BLaER1 treated with 17β-estradiol and CSF1 and Interleukin-3, amounts not matched to agents 10 nM and 100 nM (cell line): Measurements from ENCODE around the gene FAM186B.

Experiments
- H3K27ac ChIP-seq, 11 experiments: shearing (Covaris generic); formaldehyde crosslinking; 2 replicates each; pipeline ENCODE4 v1.8.1; 2022
- H3K27me3 ChIP-seq, 11 experiments: shearing (Covaris generic); formaldehyde crosslinking; 2 replicates each; pipeline ENCODE4 v1.8.1; 2022
- H3K36me3 ChIP-seq, 11 experiments: shearing (Covaris generic); formaldehyde crosslinking; 2 replicates each; pipeline ENCODE4 v1.8.1; 2022
- H3K4me1 ChIP-seq, 10 experiments: shearing (Covaris generic); formaldehyde crosslinking; 2 replicates each; pipeline ENCODE4 v1.8.1; 2022
- H3K4me2 ChIP-seq, 11 experiments: shearing (Covaris generic); formaldehyde crosslinking; 2 replicates each; pipeline ENCODE4 v1.8.1; 2022
- H3K4me3 ChIP-seq, 10 experiments: shearing (Covaris generic); formaldehyde crosslinking; 2 replicates each; pipeline ENCODE4 v1.8.1; 2022
- H3K9ac ChIP-seq, 11 experiments: shearing (Covaris generic); formaldehyde crosslinking; 2 replicates each; pipeline ENCODE4 v1.8.1; 2022
- H3K9me3 ChIP-seq, 11 experiments: shearing (Covaris generic); formaldehyde crosslinking; replicated peaks in 1 of 11; 2 replicates each; pipeline ENCODE4 v1.8.1; 2022
- H4K20me1 ChIP-seq, 11 experiments: shearing (Covaris generic); formaldehyde crosslinking; 2 replicates each; pipeline ENCODE4 v1.8.1; 2022
- Cebpa-rat ChIP-seq, 11 experiments: shearing (Covaris generic); IDR thresholded peaks; 2 replicates each; pipeline ENCODE4 v1.8.1; 2022

FAM186B gene

DNA sequence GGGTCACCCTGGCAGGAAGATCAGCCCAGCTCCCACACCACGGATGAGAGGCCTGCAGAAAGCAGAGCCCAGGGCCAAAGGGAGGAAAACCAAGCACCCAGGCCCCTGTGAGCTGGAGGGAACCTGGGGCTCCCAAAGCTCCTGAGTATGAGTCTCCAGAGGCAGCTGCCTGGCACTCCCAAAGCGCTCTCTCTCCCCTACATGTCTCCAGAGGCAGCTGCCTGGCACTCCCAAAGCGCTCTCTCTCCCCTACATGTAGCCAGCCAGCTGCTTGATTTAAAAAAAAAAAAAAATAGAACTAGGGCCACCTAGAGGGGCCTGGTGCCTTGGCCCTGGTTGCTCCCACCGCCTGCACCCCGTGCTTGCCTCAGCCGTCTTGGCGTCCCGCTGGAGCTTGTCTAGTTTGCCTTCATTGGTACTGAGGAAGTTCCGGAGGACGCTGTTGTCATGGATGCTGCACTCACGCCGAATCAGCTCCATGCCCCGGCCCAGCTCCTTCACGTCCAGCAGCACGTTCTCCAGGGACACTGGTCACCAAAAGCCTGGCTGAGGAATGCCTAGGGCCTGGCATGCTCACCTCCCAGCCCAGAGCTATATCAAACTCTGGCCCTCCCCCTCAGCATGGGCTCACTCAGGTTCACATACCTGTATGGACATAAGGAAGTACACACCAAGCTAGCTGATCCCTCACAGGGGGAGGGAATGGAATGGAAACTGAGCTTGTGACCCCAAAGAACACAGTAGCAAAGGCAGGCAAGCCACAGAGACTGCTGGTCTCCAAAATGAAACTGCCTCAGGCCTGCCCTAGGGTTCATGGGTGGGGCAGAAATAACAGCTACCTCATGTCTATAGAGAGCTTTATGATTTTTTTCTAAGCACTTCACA, 42.6 kb upstream of the FAM186B start:
- Histone ChIP-seq H3K36me3 (peaks cover 49 to 93% (median 83%) of the 10 kb centered on the region in 11 experiments), H3K4me3 (no peak overlapping the region), H4K20me1 (peaks cover 0 to 34% (median 0%) of the 10 kb centered on the region in 11 experiments; a peak in 5 of 22 replicates), H3K4me2 (peak overlapping the region; percentile 43 to 81 (median 73)), H3K27me3 (no peaks in the 10 kb centered on the region), H3K9me3 (no peaks in the 10 kb centered on the region), H3K27ac (peak overlapping the region in 5 of 11 experiments; percentile 14 to 51 (median 49); a peak in 9 of 22 replicates), H3K4me1 (peaks cover 39 to 72% (median 67%) of the 10 kb centered on the region in 10 experiments), H3K9ac (peak overlapping the region in 5 of 11 experiments; percentile 18 to 58 (median 54); a peak in 10 of 22 replicates)
- no peak for TF ChIP-seq Cebpa-rat (IDR thresholded peaks at IDR 0.05)

GRCh38 chr12:49646871-49647654, 41.6 kb upstream of the FAM186B start:
- Histone ChIP-seq H3K9ac (peak overlapping the region in 5 of 11 experiments; percentile 37 to 58 (median 54); a peak in 7 of 22 replicates), H3K36me3 (peaks cover 49 to 94% (median 83%) of the 10 kb centered on the region in 11 experiments), H3K27ac (peak overlapping the region in 4 of 11 experiments; percentile 30 to 51 (median 50); a peak in 8 of 22 replicates), H3K4me1 (peaks cover 39 to 64% (median 59%) of the 10 kb centered on the region in 10 experiments), H3K4me2 (peak overlapping the region; percentile 43 to 81 (median 73)), H3K27me3 (no peaks in the 10 kb centered on the region), H4K20me1 (peaks cover 0 to 34% (median 0%) of the 10 kb centered on the region in 11 experiments; a peak in 5 of 22 replicates), H3K4me3 (no peak overlapping the region), H3K9me3 (no peaks in the 10 kb centered on the region)
- TF ChIP-seq Cebpa-rat (IDR thresholded peaks at IDR 0.05) = no peak

DNA sequence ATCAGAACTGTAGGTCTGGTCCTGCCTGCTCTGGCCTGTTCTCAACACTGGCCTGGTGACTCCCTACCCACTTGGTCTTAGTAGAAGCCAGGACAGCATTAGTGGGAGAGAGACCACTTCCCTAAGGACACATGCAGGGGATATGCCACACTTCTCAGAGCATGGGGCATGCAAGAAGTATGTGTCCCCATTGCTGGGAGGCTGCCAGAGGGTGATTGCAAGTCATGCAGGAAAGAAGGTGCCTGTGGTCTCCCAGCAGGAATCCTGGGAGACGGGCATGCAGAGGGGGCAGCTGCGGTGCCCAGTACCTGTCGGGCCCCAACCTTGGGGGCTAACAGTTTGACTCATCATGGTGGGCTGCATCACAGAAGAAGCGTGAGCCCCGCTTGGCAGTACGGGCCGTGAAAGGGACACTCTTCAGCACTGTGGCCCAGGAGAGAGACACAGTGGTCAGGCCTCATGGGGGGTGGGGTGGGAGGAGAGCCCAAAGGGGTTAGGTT, 40.9 kb upstream of the FAM186B start:
- 0 out of 22 replicates have a peak overlapping the region, but pooled peaks of 2 of the 11 experiments have one; percentile 3 to 66 for H3K9ac ChIP-seq
- H3K27me3 ChIP-seq = no peaks in the 10 kb centered on the region
- H3K4me2 ChIP-seq = peak overlapping the region in 10 of 11 experiments; percentile 43 to 81 (median 74); a peak in 20 of 22 replicates
- peak overlapping the region in 3 of 11 experiments; percentile 40 to 62 (median 49); a peak in 2 of 22 replicates for H3K27ac ChIP-seq
- H3K36me3 ChIP-seq = peaks cover 48 to 92% (median 81%) of the 10 kb centered on the region in 11 experiments
- H4K20me1 ChIP-seq = peaks cover 0 to 34% (median 0%) of the 10 kb centered on the region in 11 experiments; a peak in 5 of 22 replicates
- peaks cover 39 to 57% (median 53%) of the 10 kb centered on the region in 10 experiments for H3K4me1 ChIP-seq
- TF ChIP-seq Cebpa-rat (IDR thresholded peaks at IDR 0.05) = no peak
- H3K9me3 ChIP-seq = no peaks in the 10 kb centered on the region
- H3K4me3 ChIP-seq = no peak overlapping the region

- Histone ChIP-seq H3K9ac (peak overlapping the region in 9 of 11 experiments; percentile 9 to 66 (median 46); a peak in 13 of 22 replicates), H4K20me1 (peaks cover 0 to 28% (median 0%) of the 10 kb centered on the region in 11 experiments; a peak in 5 of 22 replicates), H3K36me3 (peaks cover 38 to 85% (median 75%) of the 10 kb centered on the region in 11 experiments), H3K4me2 (peak overlapping the region; percentile 36 to 80 (median 65)), H3K9me3 (no peaks in the 10 kb centered on the region), H3K27me3 (no peaks in the 10 kb centered on the region), H3K4me3 (no peak overlapping the region), H3K4me1 (peaks cover 39 to 55% (median 53%) of the 10 kb centered on the region in 10 experiments), H3K27ac (peak overlapping the region in 7 of 11 experiments; percentile 4 to 62 (median 40); a peak in 10 of 22 replicates)
- TF ChIP-seq Cebpa-rat (IDR thresholded peaks at IDR 0.05) = no peak
Measured at GRCh38 chr12:49645146-49646039, 40.0 kb upstream of the FAM186B start.

GRCh38 chr12:49644620-49644994, 39.2 kb upstream of the FAM186B start:
- H3K4me2 ChIP-seq = peak overlapping the region; percentile 36 to 80 (median 65)
- no peak for TF ChIP-seq Cebpa-rat (IDR thresholded peaks at IDR 0.05)
- H3K4me1 ChIP-seq = peaks cover 39 to 55% (median 53%) of the 10 kb centered on the region in 10 experiments
- no peak overlapping the region for H3K4me3 ChIP-seq
- H3K9me3 ChIP-seq = no peaks in the 10 kb centered on the region
- peaks cover 33 to 77% (median 67%) of the 10 kb centered on the region in 11 experiments; a peak in 21 of 22 replicates for H3K36me3 ChIP-seq
- H3K9ac ChIP-seq = peak overlapping the region in 9 of 11 experiments; percentile 10 to 66 (median 49); a peak in 15 of 22 replicates
- H4K20me1 ChIP-seq = peaks cover 0 to 28% (median 0%) of the 10 kb centered on the region in 11 experiments; a peak in 5 of 22 replicates
- no peaks in the 10 kb centered on the region for H3K27me3 ChIP-seq
- H3K27ac ChIP-seq = peak overlapping the region in 7 of 11 experiments; percentile 10 to 62 (median 40); a peak in 12 of 22 replicates

- TF ChIP-seq Cebpa-rat (IDR thresholded peaks at IDR 0.05) = no peak
- Histone ChIP-seq H3K4me1 (peaks cover 39 to 54% (median 51%) of the 10 kb centered on the region in 10 experiments), H3K36me3 (peaks cover 27 to 71% (median 62%) of the 10 kb centered on the region in 11 experiments; a peak in 21 of 22 replicates), H3K4me3 (no peak overlapping the region), H3K27ac (peak overlapping the region in 8 of 11 experiments; percentile 10 to 62 (median 34); a peak in 11 of 22 replicates), H3K9ac (peak overlapping the region in 10 of 11 experiments; percentile 10 to 66 (median 48); a peak in 16 of 22 replicates), H4K20me1 (peaks cover 0 to 26% (median 0%) of the 10 kb centered on the region in 11 experiments; a peak in 5 of 22 replicates), H3K9me3 (no peaks in the 10 kb centered on the region), H3K27me3 (no peaks in the 10 kb centered on the region), H3K4me2 (peak overlapping the region; percentile 4 to 80 (median 62); a peak in 17 of 22 replicates)
Measured at GRCh38 chr12:49643961-49644619, 38.7 kb upstream of the FAM186B start.

- Histone ChIP-seq H3K4me3 (no peak overlapping the region), H4K20me1 (peaks cover 0 to 22% (median 0%) of the 10 kb centered on the region in 11 experiments; a peak in 5 of 22 replicates), H3K36me3 (peaks cover 26 to 62% (median 52%) of the 10 kb centered on the region in 11 experiments; a peak in 21 of 22 replicates), H3K9ac (peak overlapping the region in 4 of 11 experiments; percentile 22 to 66 (median 44); a peak in 3 of 22 replicates), H3K4me1 (peaks cover 32 to 45% (median 42%) of the 10 kb centered on the region in 10 experiments), H3K9me3 (no peaks in the 10 kb centered on the region), H3K27ac (no peak overlapping the region; a peak in 1 of 22 replicates), H3K4me2 (no peak overlapping the region), H3K27me3 (no peaks in the 10 kb centered on the region)
- TF ChIP-seq Cebpa-rat (IDR thresholded peaks at IDR 0.05) = no peak
Measured at GRCh38 chr12:49643135-49643534, 37.7 kb upstream of the FAM186B start.
